Activated naive CD8-positive, alpha-beta T cell treated with anti-CD3 and anti-CD28 coated beads for 36 hours (primary cell): Measurements from ENCODE around the gene FBXL5. TPM values are rescaled to one million over a fixed set of nuclear protein-coding genes. Genes with fewer than 3 reads are reported as not detected.

ENCODE experiments used
- DNase-seq: peaks from one replicate; pipeline ENCODE4 v3.0.0; 2021
- H3K27ac Mint-ChIP-seq: one replicate; pipeline ENCODE4 v1.8.0; 2022; ENCODE audit warnings: mild to moderate bottlenecking, moderate library complexity, mixed read lengths
- H3K27me3 Mint-ChIP-seq: one replicate; pipeline ENCODE4 v1.8.0; 2022; ENCODE audit warnings: mild to moderate bottlenecking, mixed read lengths
- H3K36me3 Mint-ChIP-seq: one replicate; pipeline ENCODE4 v1.8.0; 2021; ENCODE audit warnings: mild to moderate bottlenecking, mixed read lengths
- H3K4me1 Mint-ChIP-seq: one replicate; pipeline ENCODE4 v1.8.0; 2021; ENCODE audit warnings: mixed read lengths
- H3K4me3 Mint-ChIP-seq: one replicate; pipeline ENCODE4 v1.8.0; 2022; ENCODE audit warnings: mild to moderate bottlenecking, moderate library complexity, mixed read lengths
- H3K9me3 Mint-ChIP-seq: one replicate; pipeline ENCODE4 v1.8.0; 2022; ENCODE audit warnings: mixed read lengths
- total RNA-seq, 2 experiments: library from RNA; stranded (reverse); gene quantifications; one replicate each; pipeline ENCODE4 v1.2.3, GENCODE V29; 2021

The FBXL5 gene
- total RNA-seq, 2 experiments from 2014 or later: 30.3 to 31.0 TPM

GRCh38 chr4:15668566-15669435 lies 13.6 kb upstream of the FBXL5 start:
- Mint-ChIP-seq H3K27me3 (no peaks in the 10 kb centered on the region), H3K36me3 (peaks cover 19% of the 10 kb centered on the region), H3K27ac (no peak overlapping the region), H3K4me1 (peaks cover 4% of the 10 kb centered on the region), H3K4me3 (no peak overlapping the region), H3K9me3 (no peaks in the 10 kb centered on the region)
- no peak for DNase-seq

GRCh38 chr4:15667006-15667405 lies 11.8 kb upstream of the FBXL5 start:
- peaks cover 19% of the 10 kb centered on the region for H3K36me3 Mint-ChIP-seq
- no peaks in the 10 kb centered on the region for H3K27me3 Mint-ChIP-seq
- no peaks in the 10 kb centered on the region for H3K9me3 Mint-ChIP-seq
- no peak for DNase-seq
- H3K27ac Mint-ChIP-seq: no peak overlapping the region
- peaks cover 8% of the 10 kb centered on the region for H3K4me1 Mint-ChIP-seq
- no peak overlapping the region for H3K4me3 Mint-ChIP-seq

GRCh38 chr4:15665753-15666365 lies 10.7 kb upstream of the FBXL5 start:
- no peaks in the 10 kb centered on the region for H3K9me3 Mint-ChIP-seq
- peak overlapping the region; percentile 32 for H3K27ac Mint-ChIP-seq
- no peak overlapping the region for H3K4me3 Mint-ChIP-seq
- H3K4me1 Mint-ChIP-seq: peaks cover 15% of the 10 kb centered on the region
- H3K27me3 Mint-ChIP-seq: no peaks in the 10 kb centered on the region
- H3K36me3 Mint-ChIP-seq: peaks cover 13% of the 10 kb centered on the region
- no peak for DNase-seq

GRCh38 chr4:15659768-15660570 lies 4.8 kb upstream of the FBXL5 start:
- Mint-ChIP-seq H3K27ac (peak overlapping the region; percentile 88), H3K27me3 (no peaks in the 10 kb centered on the region), H3K4me3 (peak overlapping the region; percentile 10), H3K4me1 (peaks cover 58% of the 10 kb centered on the region), H3K9me3 (no peaks in the 10 kb centered on the region), H3K36me3 (peaks cover 26% of the 10 kb centered on the region)
- peak; percentile 32 for DNase-seq

GRCh38 chr4:15658781-15659180 lies 3.6 kb upstream of the FBXL5 start:
- Mint-ChIP-seq H3K27me3 (no peaks in the 10 kb centered on the region), H3K27ac (no peak overlapping the region), H3K9me3 (no peaks in the 10 kb centered on the region), H3K36me3 (peaks cover 31% of the 10 kb centered on the region), H3K4me3 (no peak overlapping the region), H3K4me1 (peaks cover 56% of the 10 kb centered on the region)
- DNase-seq: no peak

- no peaks in the 10 kb centered on the region for H3K27me3 Mint-ChIP-seq
- H3K36me3 Mint-ChIP-seq: peaks cover 35% of the 10 kb centered on the region
- no peak for DNase-seq
- H3K4me1 Mint-ChIP-seq: peaks cover 56% of the 10 kb centered on the region
- no peak overlapping the region for H3K27ac Mint-ChIP-seq
- H3K9me3 Mint-ChIP-seq: no peaks in the 10 kb centered on the region
- H3K4me3 Mint-ChIP-seq: no peak overlapping the region
Measured at GRCh38 chr4:15658136-15658770, 3.1 kb upstream of the FBXL5 start.

GRCh38 chr4:15657366-15657765 lies 2.2 kb upstream of the FBXL5 start:
- peaks cover 64% of the 10 kb centered on the region for H3K4me1 Mint-ChIP-seq
- no peak for DNase-seq

GRCh38 chr4:15656038-15656470 lies 897 bp upstream of the FBXL5 start:
- H3K9me3 Mint-ChIP-seq: no peaks in the 10 kb centered on the region
- H3K4me1 Mint-ChIP-seq: peaks cover 69% of the 10 kb centered on the region
- H3K4me3 Mint-ChIP-seq: peak overlapping the region; percentile 83
- H3K27me3 Mint-ChIP-seq: no peaks in the 10 kb centered on the region
- H3K27ac Mint-ChIP-seq: peak overlapping the region; percentile 97
- H3K36me3 Mint-ChIP-seq: peaks cover 35% of the 10 kb centered on the region
- DNase-seq: no peak

More at GRCh38 chr4:15657366-15657765, 2.2 kb upstream of the FBXL5 start:
- Mint-ChIP-seq H3K9me3 (no peaks in the 10 kb centered on the region), H3K36me3 (peaks cover 35% of the 10 kb centered on the region), H3K27me3 (no peaks in the 10 kb centered on the region), H3K27ac (no peak overlapping the region), H3K4me3 (no peak overlapping the region)

- Mint-ChIP-seq H3K27me3 (no peaks in the 10 kb centered on the region), H3K36me3 (peaks cover 26% of the 10 kb centered on the region), H3K4me3 (peak overlapping the region; percentile 97), H3K9me3 (no peaks in the 10 kb centered on the region), H3K4me1 (peaks cover 70% of the 10 kb centered on the region), H3K27ac (peak overlapping the region; percentile 96)
- no peak for DNase-seq
Measured at GRCh38 chr4:15654593-15655222, 449 bp downstream of the FBXL5 start.

- H3K9me3 Mint-ChIP-seq: no peaks in the 10 kb centered on the region
- H3K27ac Mint-ChIP-seq: peak overlapping the region; percentile 95
- peak; percentile 29 for DNase-seq
- no peaks in the 10 kb centered on the region for H3K27me3 Mint-ChIP-seq
- H3K4me3 Mint-ChIP-seq: peak overlapping the region; percentile 97
- H3K4me1 Mint-ChIP-seq: peaks cover 67% of the 10 kb centered on the region
- peaks cover 21% of the 10 kb centered on the region for H3K36me3 Mint-ChIP-seq
Measured at GRCh38 chr4:15653864-15654592, 1.1 kb downstream of the FBXL5 start.

GRCh38 chr4:15653420-15653819 lies 1.7 kb downstream of the FBXL5 start:
- Mint-ChIP-seq H3K36me3 (peaks cover 22% of the 10 kb centered on the region), H3K27ac (peak overlapping the region; percentile 95), H3K9me3 (no peaks in the 10 kb centered on the region), H3K4me1 (peaks cover 68% of the 10 kb centered on the region), H3K4me3 (peak overlapping the region; percentile 97), H3K27me3 (no peaks in the 10 kb centered on the region)
- DNase-seq: no peak

- peaks cover 17% of the 10 kb centered on the region for H3K36me3 Mint-ChIP-seq
- H3K9me3 Mint-ChIP-seq: no peaks in the 10 kb centered on the region
Measured at GRCh38 chr4:15652841-15653240, 2.3 kb downstream of the FBXL5 start.

GRCh38 chr4:15652191-15652590 lies 3.0 kb downstream of the FBXL5 start:
- Mint-ChIP-seq H3K9me3 (no peaks in the 10 kb centered on the region), H3K4me3 (peak overlapping the region; percentile 56), H3K27ac (peak overlapping the region; percentile 65), H3K36me3 (peaks cover 17% of the 10 kb centered on the region), H3K4me1 (peaks cover 63% of the 10 kb centered on the region), H3K27me3 (no peaks in the 10 kb centered on the region)
- no peak for DNase-seq

More at GRCh38 chr4:15652841-15653240, 2.3 kb downstream of the FBXL5 start:
- H3K4me3 Mint-ChIP-seq: peak overlapping the region; percentile 97
- peaks cover 66% of the 10 kb centered on the region for H3K4me1 Mint-ChIP-seq
- no peak overlapping the region for H3K27ac Mint-ChIP-seq
- no peaks in the 10 kb centered on the region for H3K27me3 Mint-ChIP-seq
- no peak for DNase-seq

- Mint-ChIP-seq H3K27ac (peak overlapping the region; percentile 65), H3K4me1 (peaks cover 59% of the 10 kb centered on the region), H3K4me3 (peak overlapping the region; percentile 56), H3K36me3 (peaks cover 18% of the 10 kb centered on the region), H3K27me3 (no peaks in the 10 kb centered on the region), H3K9me3 (no peaks in the 10 kb centered on the region)
- no peak for DNase-seq
Measured at GRCh38 chr4:15651676-15652075, 3.5 kb downstream of the FBXL5 start.
